GM18508 (cell line): ENCODE measurements around the gene CAMTA1.

ENCODE experiments used
- ATAC-seq: cut with Tn5 transposase; IDR thresholded peaks from one replicate; pipeline ENCODE4 v1.9.1; 2021; ENCODE audit warnings: moderate number of reproducible peaks; ENCODE audit not compliant: insufficient read depth, unreplicated experiment

The CAMTA1 gene

GRCh38 chr1:7010534-7011200, 225.4 kb downstream of the CAMTA1 start:
- no peak for ATAC-seq

DNA sequence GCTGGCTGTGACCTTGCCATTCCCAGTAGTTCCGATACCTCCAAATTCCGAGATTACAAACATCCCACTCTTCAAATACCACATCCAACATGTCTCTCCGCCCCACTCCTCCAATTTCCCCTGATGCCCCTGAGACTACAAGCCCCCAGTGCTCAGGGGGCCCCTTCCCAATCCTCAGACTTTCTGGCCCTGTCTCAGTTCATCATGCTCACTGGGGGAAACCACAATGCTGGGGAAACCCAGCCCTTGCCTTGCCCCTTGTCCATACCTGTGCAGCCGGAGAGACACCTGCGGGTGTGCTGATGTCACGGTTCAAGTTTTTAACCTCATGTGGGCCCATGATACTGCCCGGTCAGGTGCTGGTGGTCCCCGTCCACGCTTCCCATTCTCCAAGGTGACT, 226.6 kb downstream of the CAMTA1 start:
- no peak for ATAC-seq

DNA sequence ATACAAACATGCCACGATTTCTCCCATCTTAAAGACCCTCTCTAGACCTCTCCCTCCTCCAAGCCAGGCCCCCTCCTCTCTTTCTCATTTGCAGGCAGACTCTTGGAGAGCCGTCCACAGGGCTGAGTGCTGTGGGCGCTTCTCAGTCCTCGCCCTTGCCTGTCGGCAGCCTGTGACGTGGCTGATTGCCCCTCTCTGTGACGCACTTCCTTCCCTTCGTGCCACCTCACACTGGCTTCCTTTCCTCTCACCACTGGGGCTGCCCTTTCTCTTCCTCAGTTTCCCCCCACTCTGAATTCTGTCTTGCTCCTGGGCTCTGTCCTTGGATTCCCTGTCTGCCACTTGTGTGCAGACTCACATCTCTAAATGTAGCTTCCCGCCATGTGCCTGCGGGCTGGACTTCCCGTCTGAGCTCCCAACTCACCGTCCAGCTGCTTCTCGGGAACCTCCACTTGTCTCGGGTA, 227.2 kb downstream of the CAMTA1 start:
- ATAC-seq: no peak

- no peak for ATAC-seq
Measured at GRCh38 chr1:7013833-7014639, 228.8 kb downstream of the CAMTA1 start.

DNA sequence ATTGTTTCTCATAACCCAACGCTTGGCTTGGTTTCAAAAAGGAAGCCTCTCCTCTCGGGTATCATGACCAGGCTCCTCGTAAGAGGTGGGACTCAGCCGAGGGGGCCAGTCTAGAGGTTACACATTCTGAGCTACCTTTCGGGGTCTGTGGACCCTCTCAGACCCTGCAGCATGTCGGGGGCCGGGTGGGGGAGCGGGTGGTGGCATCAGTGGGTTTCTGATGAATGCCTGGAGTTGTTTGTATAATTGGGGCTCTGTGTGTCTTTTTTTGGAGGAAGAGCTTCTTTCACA, 229.3 kb downstream of the CAMTA1 start:
- no peak for ATAC-seq

DNA sequence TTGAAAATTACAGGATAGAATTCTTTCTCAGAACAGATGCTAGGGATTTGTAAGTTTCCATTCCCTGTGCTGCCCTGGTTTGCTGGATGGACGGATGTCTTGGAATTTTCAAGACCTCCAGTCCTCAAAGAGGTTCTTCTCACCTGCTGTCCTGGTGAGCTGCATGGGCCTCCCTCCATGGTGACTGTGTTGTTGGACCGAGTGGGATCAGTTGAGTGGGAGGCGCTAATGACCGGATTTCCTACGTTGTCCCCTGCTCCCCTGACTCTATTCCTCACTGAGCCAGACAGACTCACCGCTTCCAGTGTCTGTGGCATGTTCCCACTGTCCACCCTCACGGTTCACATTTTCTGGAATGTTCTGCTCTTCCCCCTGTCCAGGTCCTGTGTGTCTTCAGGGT, 229.8 kb downstream of the CAMTA1 start:
- ATAC-seq: no peak

GRCh38 chr1:7018351-7018750, 233.1 kb downstream of the CAMTA1 start:
- no peak for ATAC-seq

DNA sequence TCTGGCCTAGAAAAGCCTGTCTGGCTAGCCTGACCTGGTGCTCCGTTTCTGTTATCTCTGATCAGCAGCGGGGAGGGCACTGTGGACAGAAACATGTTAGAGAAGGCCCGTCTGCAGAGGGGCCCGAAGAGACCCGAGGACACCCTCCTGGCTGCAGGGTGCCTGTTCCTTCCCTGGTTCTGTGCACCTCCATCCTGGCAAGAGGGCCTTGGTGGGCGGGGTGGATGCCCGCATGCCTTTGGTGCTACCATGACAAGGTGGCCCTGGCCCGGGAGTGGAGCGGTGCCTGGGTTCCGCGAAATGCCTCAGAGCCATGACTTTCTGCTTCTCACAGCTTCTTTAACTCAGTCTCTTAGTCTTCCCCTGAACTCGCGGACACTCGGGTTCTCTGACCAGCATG, 233.6 kb downstream of the CAMTA1 start:
- no peak for ATAC-seq

DNA sequence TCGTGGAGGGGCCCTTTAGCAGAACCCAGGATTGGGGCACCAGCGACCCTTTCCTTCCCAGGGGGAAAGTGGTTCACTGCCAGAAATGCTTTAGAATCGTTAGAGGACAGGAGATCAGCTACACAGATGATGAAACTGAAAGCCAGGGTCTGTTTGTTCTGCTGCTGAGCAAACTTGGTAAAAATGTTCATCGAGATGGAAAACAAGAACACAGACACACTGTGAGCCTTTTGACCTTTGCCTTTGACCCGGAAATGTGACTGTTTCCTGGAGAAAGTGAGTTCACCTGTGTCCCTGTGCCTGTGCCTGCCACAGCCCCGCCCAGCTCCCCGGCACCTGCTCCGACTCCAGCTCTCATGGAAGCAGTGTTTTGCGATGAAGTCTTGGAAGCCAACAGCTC, 234.3 kb downstream of the CAMTA1 start:
- ATAC-seq: no peak

- ATAC-seq: no peak
Measured at GRCh38 chr1:7022058-7022457, 236.8 kb downstream of the CAMTA1 start.

- ATAC-seq: no peak
Measured at GRCh38 chr1:7025013-7025412, 239.8 kb downstream of the CAMTA1 start.

- ATAC-seq: no peak
Measured at GRCh38 chr1:7026169-7026568, 240.9 kb downstream of the CAMTA1 start.

DNA sequence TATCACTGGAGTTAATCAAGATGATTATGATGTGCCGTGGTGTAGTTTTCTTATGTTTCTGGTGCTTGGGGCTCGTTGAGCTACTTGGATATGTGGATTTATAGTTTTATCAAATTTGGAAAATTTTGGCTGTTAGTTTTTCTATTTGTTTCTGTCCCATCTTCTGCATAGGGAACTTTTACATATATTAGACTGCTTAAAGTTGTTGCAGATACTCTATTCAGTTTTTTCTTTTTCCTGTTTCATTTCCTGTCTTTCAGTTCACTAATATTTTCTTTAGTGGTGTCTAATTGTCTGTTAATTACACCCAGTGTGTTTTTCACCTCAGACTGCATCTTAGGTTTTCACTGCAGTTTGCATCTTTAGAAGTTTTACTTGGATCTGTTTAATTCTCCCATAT, 247.7 kb downstream of the CAMTA1 start:
- no peak for ATAC-seq

- ATAC-seq: no peak
Measured at GRCh38 chr1:7036386-7036785, 251.1 kb downstream of the CAMTA1 start.

DNA sequence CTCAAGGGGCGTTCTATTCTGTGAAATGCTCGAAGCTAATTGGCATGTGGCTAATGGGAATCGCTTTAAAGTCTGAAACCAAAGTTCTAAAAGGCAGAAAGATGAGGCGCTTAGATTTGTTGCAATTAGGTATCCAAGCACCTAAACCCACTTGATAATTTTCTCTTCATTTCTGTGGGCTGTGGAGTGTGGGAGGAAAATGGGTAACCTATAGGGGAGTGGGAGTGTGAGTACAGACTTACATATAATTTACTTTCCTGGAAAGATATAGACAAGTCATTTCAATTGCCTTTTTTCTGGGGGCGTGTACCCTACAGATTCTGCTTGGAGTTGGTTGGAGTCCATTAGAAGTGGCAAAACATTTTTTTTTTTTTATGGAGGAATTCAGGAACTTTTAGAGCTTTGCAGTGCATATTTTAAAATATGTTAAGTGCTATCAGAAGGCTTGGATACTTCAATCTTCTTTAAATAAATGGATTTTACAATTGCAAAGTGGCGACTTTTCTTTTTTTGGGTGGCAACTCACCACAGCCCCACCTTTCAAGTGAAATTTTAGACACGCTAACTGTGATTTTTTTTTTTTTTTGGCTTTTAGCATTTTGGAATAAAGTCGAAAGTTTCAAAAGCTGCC, 254.5 kb downstream of the CAMTA1 start:
- ATAC-seq: no peak

DNA sequence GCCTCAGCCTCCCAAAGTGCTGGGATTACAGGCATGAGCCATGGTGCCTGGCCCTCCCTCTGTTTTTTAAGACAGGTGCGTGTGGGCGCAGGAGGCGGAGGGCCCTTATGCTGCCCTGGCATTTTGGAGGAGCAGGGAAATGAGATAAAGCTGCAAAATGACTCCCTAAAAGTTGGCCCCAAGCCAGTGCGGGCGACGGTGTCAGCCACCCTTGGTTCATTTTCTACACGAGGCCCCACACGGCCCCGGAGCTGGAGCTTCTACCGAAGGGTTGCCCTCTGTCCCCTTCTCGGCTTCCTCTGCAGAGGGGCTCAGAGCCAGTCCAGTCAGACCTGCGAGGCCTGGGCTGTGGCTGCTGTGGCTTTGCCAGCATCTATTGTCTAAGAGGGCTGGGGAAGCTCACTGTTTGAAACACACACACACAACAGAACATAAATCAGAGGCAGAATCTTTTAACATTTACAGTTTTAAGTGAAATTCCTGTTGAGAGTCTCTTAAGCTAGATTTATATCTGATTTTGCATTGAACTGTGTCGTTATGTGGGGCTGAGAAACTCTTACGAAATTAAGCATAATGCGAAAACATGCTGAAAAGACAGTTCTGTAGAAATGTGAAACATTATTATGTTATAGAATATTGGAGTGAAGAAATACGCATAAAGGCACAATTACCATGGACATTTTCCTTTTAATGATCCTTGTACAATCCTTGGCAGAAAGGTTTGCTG, 255.9 kb downstream of the CAMTA1 start:
- no peak for ATAC-seq

DNA sequence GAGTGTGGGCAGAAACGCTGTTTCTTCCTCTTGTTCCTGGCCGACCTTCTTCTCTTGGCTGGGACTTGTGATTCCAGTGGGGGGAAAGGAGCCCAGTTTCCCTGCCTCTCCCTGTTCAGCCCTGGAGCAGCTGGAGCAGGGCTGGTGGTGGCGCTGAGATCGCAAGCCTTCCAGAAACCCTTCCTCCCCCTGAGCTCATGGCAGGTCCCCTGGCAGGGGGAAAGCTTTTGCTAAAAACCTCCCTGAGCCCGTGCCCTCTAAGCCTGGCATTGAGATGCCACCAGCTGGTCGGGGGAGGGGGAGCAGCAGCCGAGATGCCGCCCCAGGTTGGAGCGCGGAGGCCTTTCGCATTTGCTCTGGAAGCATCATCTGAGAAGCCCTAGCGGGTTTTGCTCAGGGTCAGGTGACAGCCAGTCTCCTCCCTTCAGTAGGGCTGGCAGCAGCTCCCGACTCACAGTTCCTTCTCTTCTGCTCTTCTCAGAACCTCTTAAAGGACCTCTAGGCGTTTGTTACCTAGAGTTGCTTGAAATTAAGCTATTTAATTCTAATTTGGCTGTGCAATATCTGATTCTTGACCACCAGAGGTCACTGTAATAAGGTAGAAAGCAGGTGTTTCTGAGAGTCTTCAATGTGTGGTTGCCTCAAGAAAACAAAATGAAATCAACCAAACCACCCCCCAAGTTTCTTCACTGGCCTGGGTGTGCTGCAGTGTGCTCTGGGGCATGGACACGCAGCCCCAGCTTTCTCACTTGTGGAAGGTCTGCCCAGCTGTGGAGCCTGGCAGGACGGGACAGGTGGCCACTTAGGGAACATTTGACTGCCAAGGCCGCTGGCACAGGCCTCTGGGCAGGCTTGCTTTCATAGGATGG, 257.3 kb downstream of the CAMTA1 start:
- no peak for ATAC-seq

GRCh38 chr1:7043191-7043549, 257.9 kb downstream of the CAMTA1 start:
- ATAC-seq: no peak

DNA sequence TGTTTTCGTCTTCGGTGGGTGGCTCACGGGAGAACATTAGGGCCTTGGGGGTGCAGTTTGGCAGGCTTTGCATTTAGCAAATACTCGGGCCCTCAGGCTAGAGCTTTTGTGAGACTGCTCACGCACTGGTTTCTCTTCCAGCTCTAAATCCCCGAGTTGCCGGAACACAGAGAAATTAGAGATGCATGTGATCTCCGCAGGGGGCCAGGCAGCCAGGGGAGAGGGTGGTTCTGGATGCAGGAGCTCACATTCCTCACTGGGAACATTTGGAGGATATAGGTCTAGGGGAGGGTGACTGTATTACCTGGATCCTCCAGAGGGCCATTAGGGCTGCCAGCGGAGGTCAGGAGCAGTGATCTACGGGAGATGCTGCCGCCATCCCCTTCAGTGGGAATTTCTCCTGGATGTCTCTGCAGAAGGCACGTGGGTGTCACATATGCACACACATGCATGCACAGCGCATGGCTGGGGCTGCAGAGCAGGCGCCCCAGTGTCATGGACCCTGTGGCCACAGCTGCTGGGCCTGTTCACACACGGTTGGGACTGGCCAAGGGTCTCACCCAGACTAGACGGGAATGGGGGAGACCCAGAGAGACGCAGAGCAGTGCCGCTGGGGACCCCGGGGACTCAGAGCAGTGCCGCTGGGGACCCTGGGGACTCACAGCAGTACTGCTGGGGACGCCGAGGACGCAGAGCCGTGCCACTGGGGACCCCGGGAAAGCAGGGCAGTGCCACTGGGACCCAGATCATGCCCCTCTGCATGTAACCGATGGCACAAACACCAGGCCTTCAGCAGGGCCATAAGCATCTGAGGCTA, 258.7 kb downstream of the CAMTA1 start:
- ATAC-seq: no peak
